HepG2 (cell line): ENCODE results near the gene BACH2. TPM values are rescaled to one million over a fixed set of nuclear protein-coding genes. Genes with fewer than 3 reads are reported as not detected.

Experiments
- ATAC-seq: fragments of 200-7000 bp; cut with Tn5 transposase; 3 replicates; pipeline ENCODE4 v1.9.1; 2020; ENCODE audit warnings: mild to moderate bottlenecking, moderate library complexity
- BruUV-seq: library from RNA; stranded (reverse); fragments of 400-500 nt; replicated peaks from 2 replicates; lab custom pipeline; 2021; lab: Mats Ljungman, UMichigan
- CTCF ChIA-PET: fragments of 300-600 bp; formaldehyde crosslinking; extraction: SDS; loops from one replicate; lab custom pipeline; 2021; ENCODE audit warnings: low total read pairs, inconsistent platforms, low intra/inter-chr PET ratio; lab: Yijun Ruan, JAX
- POLR2A ChIA-PET: fragments of 350-600 bp; sonication (Branson Sonifier 250); formaldehyde crosslinking; loops from one replicate; lab custom pipeline; 2020; ENCODE audit warnings: antibody characterized with exemption, inconsistent platforms; lab: Yijun Ruan, JAX
- DNase-seq: peaks from one replicate; pipeline ENCODE4 v3.0.0-alpha.2; 2015; ENCODE audit warnings: low spot score
- FAIRE-seq: peaks from 3 replicates; lab custom pipeline; 2011; peaks lifted over from hg19 to GRCh38; lab: Jason Lieb, UNC
- H2AFZ ChIP-seq: one replicate; pipeline ENCODE4 v1.6.1; 2011; ENCODE audit warnings: low read length, inconsistent platforms
- H3K27ac ChIP-seq: fragments of 300-600 bp; 3 replicates; pipeline ENCODE4 v1.8.0; 2011; ENCODE audit warnings: mixed run types, mild to moderate bottlenecking, mixed read lengths, low read length, inconsistent platforms; ENCODE audit not compliant: insufficient read depth; ENCODE audit errors: extremely low read length
- H3K27me3 ChIP-seq, 2 experiments: fragments of 200-600 bp in 1 of 2; 2 replicates in 1 of 2; 3 replicates in 1 of 2; pipeline versions ENCODE4 v1.6.0 to v1.8.0; 2011; ENCODE audit warnings: low read length in 2 of 2, mild to moderate bottlenecking in 2 of 2, moderate library complexity in 2 of 2, inconsistent platforms in 1 of 2; ENCODE audit not compliant: insufficient read depth in 2 of 2, control insufficient read depth in 1 of 2
- H3K36me3 ChIP-seq, 2 experiments: fragments of 200-600 bp in 1 of 2; replicated peaks in 1 of 2; 2 replicates in 1 of 2; 3 replicates in 1 of 2; pipeline versions ENCODE4 v1.5.1 to v1.8.0; 2011; ENCODE audit warnings: low read length in 2 of 2, inconsistent platforms in 1 of 2; ENCODE audit not compliant: insufficient read depth in 2 of 2, control insufficient read depth in 1 of 2
- H3K4me1 ChIP-seq: 2 replicates; pipeline ENCODE4 v1.5.1; 2012; ENCODE audit warnings: low read length, inconsistent platforms; ENCODE audit not compliant: insufficient read depth
- H3K4me2 ChIP-seq: 2 replicates; pipeline ENCODE4 v1.6.0; 2011; ENCODE audit warnings: low read depth, low read length, inconsistent platforms
- H3K4me3 ChIP-seq, 3 experiments: fragments of 200-600 bp in 1 of 3; sonication (generic), shearing (Covaris generic) in 1 of 3; replicated peaks in 1 of 3; 2 replicates each; pipeline ENCODE4 v1.5.1; 2011 to 2016; ENCODE audit warnings: low read length in 3 of 3, inconsistent platforms in 2 of 3, low read depth in 2 of 3, mild to moderate bottlenecking in 2 of 3, control low read depth in 1 of 3, mixed read lengths in 1 of 3; ENCODE audit not compliant: insufficient read depth in 1 of 3
- H3K79me2 ChIP-seq: one replicate; pipeline ENCODE4 v1.6.1; 2011; ENCODE audit warnings: low read length, inconsistent platforms; ENCODE audit not compliant: insufficient read depth
- H3K9ac ChIP-seq: 2 replicates; pipeline ENCODE4 v1.6.0; 2011; ENCODE audit warnings: mild to moderate bottlenecking, low read depth, low read length, inconsistent platforms; ENCODE audit not compliant: insufficient read depth
- H3K9me3 ChIP-seq: 2 replicates; pipeline ENCODE4 v1.5.1; 2012; ENCODE audit warnings: mild to moderate bottlenecking, low read length
- H4K20me1 ChIP-seq: 2 replicates; pipeline ENCODE4 v1.6.0; 2011; ENCODE audit warnings: inconsistent platforms, mild to moderate bottlenecking, low read length, moderate library complexity; ENCODE audit not compliant: insufficient read depth
- FOXK2 ChIP-seq: fragments of 450-650 bp; IDR thresholded peaks from 2 replicates; pipeline ENCODE4 v1.6.1; 2016
- GATAD1 ChIP-seq: IDR thresholded peaks from 2 replicates; pipeline ENCODE4 v1.6.1; 2016; ENCODE audit warnings: missing genetic modification reagents, missing compliant biosample characterization
- HIVEP1 ChIP-seq: sonication (generic); formaldehyde crosslinking; IDR thresholded peaks from 2 replicates; pipeline ENCODE4 v1.4.0; 2020; ENCODE audit warnings: mild to moderate bottlenecking, missing genetic modification reagents
- IKZF4 ChIP-seq: sonication (generic); formaldehyde crosslinking; IDR thresholded peaks from 2 replicates; pipeline ENCODE4 v1.5.1; 2020; ENCODE audit warnings: borderline replicate concordance, mild to moderate bottlenecking, low read depth, missing genetic modification reagents; ENCODE audit errors: not compliant biosample characterization
- JARID2 ChIP-seq: sonication (generic); formaldehyde crosslinking; IDR thresholded peaks from 2 replicates; pipeline ENCODE4 v1.8.1; 2023; ENCODE audit warnings: missing genetic modification reagents, inconsistent platforms; ENCODE audit not compliant: insufficient replicate concordance
- KLF12 ChIP-seq: sonication (generic); formaldehyde crosslinking; IDR thresholded peaks from 2 replicates; pipeline ENCODE4 v1.4.0; 2020; ENCODE audit warnings: missing genetic modification reagents, borderline replicate concordance
- KMT2B ChIP-seq: IDR thresholded peaks from 2 replicates; pipeline ENCODE4 v1.6.1; 2016; ENCODE audit warnings: missing genetic modification reagents, missing compliant biosample characterization
- PLSCR1 ChIP-seq: sonication (generic); formaldehyde crosslinking; IDR thresholded peaks from 2 replicates; pipeline ENCODE4 v1.5.0; 2020; ENCODE audit warnings: missing genetic modification reagents, mild to moderate bottlenecking, borderline replicate concordance
- RBM22 ChIP-seq: fragments of 200-400 bp; formaldehyde crosslinking; optimal IDR thresholded peaks from 2 replicates; pipeline ENCODE3; 2017; ENCODE audit warnings: mild to moderate bottlenecking, low read length, moderate library complexity
- TCF12 ChIP-seq, 2 experiments: fragments of 450-650 bp in 1 of 2; sonication (generic) in 1 of 2; formaldehyde crosslinking in 1 of 2; IDR thresholded peaks; 2 replicates each; pipeline versions ENCODE4 v1.6.1 to v1.8.0; 2017 to 2022; ENCODE audit warnings: antibody characterized with exemption in 1 of 2, mild to moderate bottlenecking in 1 of 2, missing genetic modification reagents in 1 of 2, moderate library complexity in 1 of 2
- ZFP36 ChIP-seq: fragments of 150-350 bp; IDR thresholded peaks from 2 replicates; pipeline ENCODE4 v1.6.1; 2018; ENCODE audit warnings: borderline replicate concordance, low read length, low read depth; ENCODE audit not compliant: partially characterized antibody
- ZHX2 ChIP-seq, 2 experiments: sonication (generic) in 1 of 2; formaldehyde crosslinking in 1 of 2; IDR thresholded peaks; 2 replicates each; pipeline versions ENCODE4 v1.6.1 to v1.9.0; 2014 to 2022; ENCODE audit warnings: antibody characterized with exemption in 1 of 2, borderline replicate concordance in 1 of 2, inconsistent platforms in 1 of 2, low read depth in 1 of 2, missing genetic modification reagents in 1 of 2
- ZNF251 ChIP-seq: sonication (generic); formaldehyde crosslinking; IDR thresholded peaks from 2 replicates; pipeline ENCODE4 v1.9.0; 2021; ENCODE audit warnings: mild to moderate bottlenecking, missing genetic modification reagents
- ZNF446 ChIP-seq: sonication (generic); formaldehyde crosslinking; IDR thresholded peaks from 2 replicates; pipeline ENCODE4 v1.5.0; 2020; ENCODE audit warnings: mild to moderate bottlenecking, missing genetic modification reagents
- WGBS: methylation state at CpG from one replicate; pipeline ENCODE4 v1.1.6; 2017; ENCODE audit warnings: low lambda C conversion rate; 5-methylcytosine and 5-hydroxymethylcytosine counted together
- in situ Hi-C: cut with HindIII; loops from 2 replicates; pipeline ENCODE4 v1.10.0; 2017; ENCODE audit warnings: low pct_unique_long_range_greater_than_20kb; ENCODE audit not compliant: extremely low pct_ligation_motif_present
- intact Hi-C: fragments of 100-400 bp; cut with micrococcal nuclease; formaldehyde crosslinking; loops from one replicate; pipeline ENCODE4 v1.10.0; 2022; ENCODE audit not compliant: unreplicated experiment
- polyA plus RNA-seq, 8 experiments: library from polyadenylated mRNA; depleted of rRNA in 3 of 8; stranded (reverse) in 7 of 8; unstranded in 1 of 8; fragments of >200 nt; fragmentation: Illumina TruSeq in 4 of 8; extraction: Trizol in 4 of 8; gene quantifications; 2 replicates each; pipeline versions ENCODE4 v1.2.1 to v1.2.3, GENCODE V29; 2011 to 2016; ENCODE audit warnings: low read depth in 4 of 8, missing spikeins in 1 of 8, mixed read lengths in 1 of 8; ENCODE audit not compliant: insufficient read depth in 1 of 8
- total RNA-seq, 5 experiments: library from RNA; depleted of rRNA; stranded (reverse); fragments of >200 nt; fragmentation: Illumina TruSeq; extraction: Trizol; gene quantifications; 2 replicates each; pipeline ENCODE4 v1.2.3, GENCODE V29; 2016; ENCODE audit warnings: low read depth in 1 of 5
- TF ChIP-seq, protein P1 (sequence below): sonication (generic); formaldehyde crosslinking; IDR thresholded peaks from 2 replicates; pipeline ENCODE4 v1.4.0; 2020; ENCODE audit warnings: missing genetic modification reagents, borderline replicate concordance

Gene BACH2
- total and polyA plus RNA-seq, 2 of the 13 experiments (the other 11 are each of a cell fraction or from before 2014, with no cell fraction given): 0.01 TPM; not detected in 1

- FAIRE-seq (no peak), DNase-seq (no peak), ATAC-seq (no peak)
- Histone ChIP-seq H3K27ac (no peak overlapping the region), H2AFZ (no peak overlapping the region), H4K20me1 (no peaks in the 10 kb centered on the region), H3K4me3 (no peak overlapping the region), H3K36me3 (no peaks in the 10 kb centered on the region), H3K4me1 (no peaks in the 10 kb centered on the region), H3K9me3 (no peaks in the 10 kb centered on the region), H3K9ac (no peak overlapping the region), H3K27me3 (0 out of 5 replicates have a peak, but pooled peaks cover 0 to 8% of the 10 kb centered on the region in 2 experiments), H3K79me2 (no peaks in the 10 kb centered on the region), H3K4me2 (no peak overlapping the region)
- in situ Hi-C loops: no loop called here
- intact Hi-C loops: no loop called here
- 2% methylated on average over 5 of the region's 5 CpGs for WGBS
- BruUV-seq: no TSS peak
- ChIA-PET CTCF (no interaction called here), POLR2A (no interaction called here)
- TF ChIP-seq FOXK2 (no peak), TCF12 (IDR thresholded peaks at IDR 0.05) (no peak), TCF12 (CRISPR knock-in tag; IDR thresholded peaks at IDR 0.05) (no peak), ZNF446 (CRISPR knock-in tag) (no peak), PLSCR1 (no peak), HIVEP1 (CRISPR knock-in tag) (no peak), KLF12 (no peak), ZFP36 (no peak), JARID2 (CRISPR knock-in tag) (no peak), KMT2B (CRISPR knock-in tag) (no peak), ZHX2 (IDR thresholded peaks at IDR 0.05; ENCODE audit: low read depth) (no peak), ZHX2 (CRISPR knock-in tag; IDR thresholded peaks at IDR 0.05; ENCODE audit: borderline replicate concordance) (no peak), IKZF4 (CRISPR knock-in tag) (no peak), ZNF251 (CRISPR knock-in tag) (no peak), GATAD1 (no peak), RBM22 (no peak)
- TF ChIP-seq, protein P1, sequence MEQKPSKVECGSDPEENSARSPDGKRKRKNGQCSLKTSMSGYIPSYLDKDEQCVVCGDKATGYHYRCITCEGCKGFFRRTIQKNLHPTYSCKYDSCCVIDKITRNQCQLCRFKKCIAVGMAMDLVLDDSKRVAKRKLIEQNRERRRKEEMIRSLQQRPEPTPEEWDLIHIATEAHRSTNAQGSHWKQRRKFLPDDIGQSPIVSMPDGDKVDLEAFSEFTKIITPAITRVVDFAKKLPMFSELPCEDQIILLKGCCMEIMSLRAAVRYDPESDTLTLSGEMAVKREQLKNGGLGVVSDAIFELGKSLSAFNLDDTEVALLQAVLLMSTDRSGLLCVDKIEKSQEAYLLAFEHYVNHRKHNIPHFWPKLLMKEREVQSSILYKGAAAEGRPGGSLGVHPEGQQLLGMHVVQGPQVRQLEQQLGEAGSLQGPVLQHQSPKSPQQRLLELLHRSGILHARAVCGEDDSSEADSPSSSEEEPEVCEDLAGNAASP (CRISPR knock-in tag): no peak
These were observed 209.4 kb downstream of the BACH2 start for GRCh38 chr6:90087106-90087833.
